GM13976 (cell line): ENCODE measurements around the gene TBC1D16.

Source experiments
- DNase-seq: peaks from one replicate; pipeline ENCODE4 v3.0.0; 2012; ENCODE audit warnings: low spot score
- CTCF ChIP-seq: IDR thresholded peaks from 2 replicates; pipeline ENCODE4 v1.5.1; 2012; ENCODE audit warnings: borderline replicate concordance, mild to moderate bottlenecking; ENCODE audit not compliant: insufficient read depth; ENCODE audit errors: extremely low read depth, missing control alignments, control extremely low read depth
- in situ Hi-C: fragments of 300-500 bp; cut with MboI; formaldehyde crosslinking; loops from one replicate; pipeline ENCODE4 v1.12.0; 2022; ENCODE audit warnings: low sequenced_read_pairs, mixed read lengths, inconsistent platforms; ENCODE audit not compliant: unreplicated experiment

The TBC1D16 gene

GRCh38 chr17:79939755-79940458 lies 95.8 kb downstream of the TBC1D16 start:
- no peak for TF ChIP-seq CTCF
- DNase-seq = no peak
- in situ Hi-C loops = no loop called here

GRCh38 chr17:79939094-79939435 lies 96.6 kb downstream of the TBC1D16 start:
- no peak for TF ChIP-seq CTCF
- in situ Hi-C loops = no loop called here
- no peak for DNase-seq

GRCh38 chr17:79938336-79939093 lies 97.2 kb downstream of the TBC1D16 start:
- no peak for DNase-seq
- TF ChIP-seq CTCF = no peak
- in situ Hi-C loops = no loop called here

GRCh38 chr17:79937391-79938335 lies 98.0 kb downstream of the TBC1D16 start:
- in situ Hi-C loops = no loop called here
- no peak for DNase-seq
- TF ChIP-seq CTCF = no peak

GRCh38 chr17:79936641-79937381 lies 98.9 kb downstream of the TBC1D16 start:
- in situ Hi-C loops = no loop called here
- no peak for DNase-seq
- TF ChIP-seq CTCF = no peak

- in situ Hi-C loops = no loop called here
- no peak for TF ChIP-seq CTCF
- DNase-seq = no peak
These were observed 99.6 kb downstream of the TBC1D16 start for GRCh38 chr17:79936050-79936449.
